COLO829 (cell line): ENCODE results near the gene TTC9B.
"Not testable (repeated sequence)": the region's sequence is repeated elsewhere in the genome, so short reads cannot be mapped to it uniquely, and the experiment has no call there.

Experiments used
- DNase-seq: peaks from one replicate; pipeline ENCODE4 v3.0.0; 2012; ENCODE audit warnings: low spot score

The TTC9B gene

DNA sequence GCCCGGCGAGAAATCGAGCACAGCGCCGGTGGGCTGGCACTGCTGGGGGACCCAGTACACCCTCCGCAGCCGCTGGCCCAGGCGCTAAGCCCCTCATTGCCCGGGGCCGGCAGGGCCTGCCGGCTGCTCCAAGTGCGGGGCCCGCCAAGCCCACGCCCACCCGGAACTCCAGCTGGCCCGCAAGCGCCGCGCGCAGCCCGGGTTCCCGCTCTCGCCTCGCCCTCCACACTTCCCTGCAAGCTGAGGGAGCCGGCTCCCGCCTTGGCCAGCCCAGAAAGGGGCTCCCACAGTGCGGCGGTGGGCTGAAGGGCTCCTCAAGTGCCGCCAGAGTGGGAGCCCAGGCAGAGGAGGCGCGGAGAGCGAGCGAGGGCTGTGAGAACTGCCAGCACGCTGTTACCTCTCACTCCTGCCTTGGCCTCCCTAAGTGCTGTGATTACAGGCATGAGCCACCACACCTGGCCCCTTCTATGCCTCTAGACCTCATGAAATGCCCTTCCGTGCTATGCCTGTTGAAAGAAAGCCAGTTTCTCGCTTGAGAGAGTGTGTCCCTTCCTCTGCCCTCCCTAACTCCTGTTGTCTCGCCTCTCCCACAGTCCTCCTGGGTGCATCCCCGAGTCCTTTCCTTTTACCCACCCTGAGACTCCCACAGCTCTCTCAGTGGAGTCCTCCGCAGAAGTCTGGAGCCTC is 47.7 kb downstream of the TTC9B start:
- not testable (repeated sequence) for DNase-seq

DNA sequence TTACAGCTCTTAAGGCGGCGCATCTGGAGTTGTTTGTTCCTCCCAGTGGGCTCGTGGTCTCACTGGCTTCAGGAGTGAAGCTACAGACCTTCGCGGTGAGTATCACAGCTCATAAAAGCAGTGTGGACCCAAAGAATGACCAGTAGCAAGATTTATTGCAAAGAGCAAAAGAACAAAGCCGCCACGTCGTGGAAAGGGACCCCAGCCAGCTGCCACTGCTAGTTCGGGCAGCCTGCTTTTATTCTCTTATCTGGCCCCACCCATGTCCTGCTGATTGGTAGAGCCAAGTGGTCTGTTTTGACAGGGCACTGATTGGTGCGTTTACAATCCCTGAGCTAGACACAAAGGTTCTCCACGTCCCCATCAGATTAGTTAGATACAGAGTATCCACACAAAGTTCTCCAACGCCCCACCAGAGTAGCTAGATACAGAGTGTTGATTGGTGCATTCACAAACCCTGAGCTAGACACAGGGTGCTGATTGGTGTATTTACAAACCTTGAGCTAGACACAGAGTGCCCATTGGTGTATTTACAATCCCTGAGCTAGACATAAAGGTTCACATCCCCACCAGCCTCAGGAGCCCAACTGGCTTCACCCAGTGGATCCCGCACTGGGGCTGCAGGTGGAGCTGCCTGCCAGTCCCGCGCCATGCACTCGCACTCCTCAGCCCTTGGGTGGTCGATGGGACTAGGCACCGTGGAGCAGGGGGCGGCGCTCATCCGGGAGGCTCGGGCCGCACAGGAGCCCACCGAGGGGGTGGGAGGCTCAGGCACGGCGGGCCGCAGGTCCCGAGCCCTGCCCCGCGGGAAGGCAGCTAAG is 48.5 kb downstream of the TTC9B start:
- DNase-seq = not testable (repeated sequence)
